KOPT-K1 (cell line): ENCODE data around the gene TIMM10.
A peak's percentile ranks its signal among the peaks of the same experiment; 100 is the strongest.

ENCODE experiments used
- H3K27ac ChIP-seq: fragments of 200-600 bp; sonication (generic); 2 replicates; pipeline ENCODE4 v1.5.1; 2016; ENCODE audit warnings: antibody characterized with exemption, mild to moderate bottlenecking, low read depth, low read length; ENCODE audit not compliant: poor library complexity, severe bottlenecking
- H3K36me3 ChIP-seq: fragments of 200-600 bp; sonication (generic); 2 replicates; pipeline ENCODE4 v1.5.1; 2017; ENCODE audit warnings: antibody characterized with exemption, mild to moderate bottlenecking, low read length, moderate library complexity; ENCODE audit not compliant: insufficient read depth
- H3K9me3 ChIP-seq: fragments of 200-600 bp; sonication (generic); 2 replicates; pipeline ENCODE4 v1.5.1; 2017; ENCODE audit warnings: antibody characterized with exemption, low read length, mild to moderate bottlenecking; ENCODE audit not compliant: insufficient read depth, poor library complexity, severe bottlenecking

TIMM10 gene

GRCh38 chr11:57501953-57502352 is 28.6 kb downstream of the TIMM10 start:
- H3K36me3 ChIP-seq: no peaks in the 10 kb centered on the region
- no peak overlapping the region for H3K27ac ChIP-seq
- H3K9me3 ChIP-seq: no peaks in the 10 kb centered on the region

GRCh38 chr11:57500926-57501325 is 29.6 kb downstream of the TIMM10 start:
- no peaks in the 10 kb centered on the region for H3K9me3 ChIP-seq
- no peak overlapping the region for H3K27ac ChIP-seq
- no peaks in the 10 kb centered on the region for H3K36me3 ChIP-seq

- Histone ChIP-seq H3K27ac (no peak overlapping the region), H3K9me3 (no peaks in the 10 kb centered on the region), H3K36me3 (no peaks in the 10 kb centered on the region)
These were observed 30.0 kb downstream of the TIMM10 start for GRCh38 chr11:57500515-57500914.

GRCh38 chr11:57499983-57500461 is 30.5 kb downstream of the TIMM10 start:
- no peaks in the 10 kb centered on the region for H3K36me3 ChIP-seq
- H3K9me3 ChIP-seq: no peaks in the 10 kb centered on the region
- no peak overlapping the region for H3K27ac ChIP-seq

GRCh38 chr11:57499413-57499982 is 31.1 kb downstream of the TIMM10 start:
- H3K9me3 ChIP-seq: no peaks in the 10 kb centered on the region
- no peak overlapping the region for H3K27ac ChIP-seq
- H3K36me3 ChIP-seq: no peaks in the 10 kb centered on the region

- Histone ChIP-seq H3K9me3 (no peaks in the 10 kb centered on the region), H3K27ac (no peak overlapping the region), H3K36me3 (no peaks in the 10 kb centered on the region)
These were observed 32.0 kb downstream of the TIMM10 start for GRCh38 chr11:57498540-57498939.

GRCh38 chr11:57497303-57498247 is 33.0 kb downstream of the TIMM10 start:
- Histone ChIP-seq H3K9me3 (no peaks in the 10 kb centered on the region), H3K27ac (no peak overlapping the region), H3K36me3 (no peaks in the 10 kb centered on the region)

- H3K36me3 ChIP-seq: no peaks in the 10 kb centered on the region
- no peak overlapping the region for H3K27ac ChIP-seq
- no peaks in the 10 kb centered on the region for H3K9me3 ChIP-seq
These were observed 34.3 kb downstream of the TIMM10 start for GRCh38 chr11:57496109-57496820.

GRCh38 chr11:57493507-57494503 is 36.7 kb downstream of the TIMM10 start:
- peak overlapping the region; percentile 13 for H3K27ac ChIP-seq
- H3K36me3 ChIP-seq: no peaks in the 10 kb centered on the region
- no peaks in the 10 kb centered on the region for H3K9me3 ChIP-seq

GRCh38 chr11:57491371-57492061 is 39.0 kb downstream of the TIMM10 start:
- no peaks in the 10 kb centered on the region for H3K36me3 ChIP-seq
- H3K27ac ChIP-seq: no peak overlapping the region
- no peaks in the 10 kb centered on the region for H3K9me3 ChIP-seq

GRCh38 chr11:57490456-57491248 is 39.9 kb downstream of the TIMM10 start:
- Histone ChIP-seq H3K9me3 (no peaks in the 10 kb centered on the region), H3K36me3 (no peaks in the 10 kb centered on the region), H3K27ac (no peak overlapping the region)

- no peaks in the 10 kb centered on the region for H3K36me3 ChIP-seq
- H3K27ac ChIP-seq: no peak overlapping the region
These were observed 42.5 kb downstream of the TIMM10 start for GRCh38 chr11:57487920-57488659.

More at GRCh38 chr11:57487920-57488659, 42.5 kb downstream of the TIMM10 start:
- no peaks in the 10 kb centered on the region for H3K9me3 ChIP-seq
